GM12878 (cell line): ENCODE measurements around the gene RTN4. TPM values are rescaled to one million over a fixed set of nuclear protein-coding genes. Genes with fewer than 3 reads are reported as not detected.
"Not testable (repeated sequence)": the region's sequence is repeated elsewhere in the genome, so short reads cannot be mapped to it uniquely, and the experiment has no call there.

ENCODE experiments used
- ATAC-seq: fragments of 200-7000 bp; cut with Tn5 transposase; 3 replicates; pipeline ENCODE4 v1.9.1; 2020; ENCODE audit warnings: mild to moderate bottlenecking, moderate library complexity
- BruUV-seq: library from RNA; stranded (reverse); fragments of 400-500 nt; replicated peaks from 2 replicates; lab custom pipeline; 2021; lab: Mats Ljungman, UMichigan
- CTCF ChIA-PET: fragments of 300-600 bp; sonication (Branson Sonifier 250); formaldehyde crosslinking; extraction: SDS; loops from one replicate; lab custom pipeline; 2021; ENCODE audit warnings: inconsistent platforms; lab: Yijun Ruan, JAX
- POLR2A ChIA-PET: fragments of 350-600 bp; formaldehyde crosslinking; extraction: SDS; loops from one replicate; lab custom pipeline; 2021; ENCODE audit warnings: inconsistent platforms; lab: Charles Lee
- RAD21 ChIA-PET: fragments of 300-600 bp; sonication (Branson Sonifier 250); formaldehyde crosslinking; loops from one replicate; lab custom pipeline; 2023; ENCODE audit warnings: antibody characterized with exemption; ENCODE audit not compliant: unreplicated experiment; lab: Charles Lee
- SMC1A ChIA-PET: fragments of 300-600 bp; sonication (Branson Sonifier 250); formaldehyde crosslinking; loops from one replicate; lab custom pipeline; 2023; ENCODE audit not compliant: unreplicated experiment, uncharacterized antibody; lab: Charles Lee
- DNase-seq: peaks from one replicate; pipeline ENCODE4 v3.0.0-alpha.2; 2011; ENCODE audit warnings: low read depth, low spot score
- FAIRE-seq: peaks from 3 replicates; lab custom pipeline; 2011; peaks lifted over from hg19 to GRCh38; lab: Jason Lieb, UNC
- H2AFZ ChIP-seq: 2 replicates; pipeline ENCODE4 v1.6.0; 2011; ENCODE audit warnings: low read depth, low read length, control low read depth; ENCODE audit not compliant: control insufficient read depth
- H3K27ac ChIP-seq: 2 replicates; pipeline ENCODE4 v1.5.1; 2011; ENCODE audit warnings: control low read depth; ENCODE audit not compliant: control insufficient read depth, insufficient read depth
- H3K27me3 ChIP-seq, 2 experiments: replicated peaks in 1 of 2; 2 replicates each; pipeline versions ENCODE4 v1.6.0 to v1.6.1; 2011; ENCODE audit warnings: low read length in 1 of 2; ENCODE audit not compliant: control insufficient read depth in 2 of 2, insufficient read depth in 2 of 2
- H3K36me3 ChIP-seq, 2 experiments: 2 replicates each; pipeline ENCODE4 v1.5.1; 2011; ENCODE audit warnings: low read length in 1 of 2; ENCODE audit not compliant: control insufficient read depth in 2 of 2, insufficient read depth in 2 of 2
- H3K4me1 ChIP-seq: 2 replicates; pipeline ENCODE4 v1.6.1; 2011; ENCODE audit warnings: mild to moderate bottlenecking, low read length, moderate library complexity, mixed read lengths; ENCODE audit not compliant: control insufficient read depth, insufficient read depth
- H3K4me2 ChIP-seq: 2 replicates; pipeline ENCODE4 v1.6.0; 2011; ENCODE audit warnings: control low read depth; ENCODE audit not compliant: control insufficient read depth, insufficient read depth
- H3K4me3 ChIP-seq: fragments of 200-600 bp; sonication (generic); 2 replicates; pipeline ENCODE4 v1.5.1; 2016
- H3K79me2 ChIP-seq: 2 replicates; pipeline ENCODE4 v1.6.0; 2011; ENCODE audit warnings: low read length; ENCODE audit not compliant: control insufficient read depth, insufficient read depth
- H3K9ac ChIP-seq: 2 replicates; pipeline ENCODE4 v1.8.0; 2011; ENCODE audit warnings: low read length, control low read depth, mixed read lengths; ENCODE audit not compliant: control insufficient read depth, insufficient read depth
- H3K9me3 ChIP-seq: replicated peaks from 3 replicates; pipeline ENCODE4 v1.5.1; 2011; ENCODE audit warnings: mild to moderate bottlenecking, low read length; ENCODE audit not compliant: control insufficient read depth, insufficient read depth
- H4K20me1 ChIP-seq: 2 replicates; pipeline ENCODE4 v1.6.0; 2011; ENCODE audit not compliant: control insufficient read depth, insufficient read depth
- JUND ChIP-seq: IDR thresholded peaks from 2 replicates; pipeline ENCODE4 v1.6.1; 2012; ENCODE audit warnings: low read depth, mild to moderate bottlenecking, low read length, improper control_type of control experiment, moderate library complexity
- NRF1 ChIP-seq: conservative IDR thresholded peaks from 2 replicates; pipeline ENCODE4 v1.6.1; 2011; ENCODE audit warnings: mild to moderate bottlenecking, low read depth, low read length, improper control_type of control experiment
- WGBS: methylation state at CpG from one replicate; pipeline ENCODE4 v1.1.6; 2016; ENCODE audit warnings: low lambda C conversion rate; ENCODE audit not compliant: insufficient replicate concordance, insufficient coverage; ENCODE audit errors: missing lambda C conversion rate; 5-methylcytosine and 5-hydroxymethylcytosine counted together
- in situ Hi-C: fragments of 300-500 bp; cut with MboI; formaldehyde crosslinking; loops from 9 replicates; pipeline ENCODE4 v1.14.3; 2018; ENCODE audit warnings: mixed read lengths
- intact Hi-C: fragments of 100-400 bp; cut with micrococcal nuclease; formaldehyde crosslinking; loops from one replicate; pipeline ENCODE4 v1.14.2; 2022; ENCODE audit not compliant: unreplicated experiment
- polyA plus RNA-seq, 11 experiments: library from polyadenylated mRNA; depleted of rRNA in 4 of 11; unstranded in 6 of 11; stranded (reverse) in 5 of 11; fragments of >200 nt; fragmentation: Nextera tagmentation in 4 of 11; fragmentation: Illumina TruSeq in 1 of 11; extraction: Ambion mirVana in 4 of 11; extraction: Trizol in 1 of 11; gene quantifications; 1 replicate in 1 of 11; 2 replicates in 10 of 11; pipeline versions ENCODE4 v1.2.1 to v1.2.3, GENCODE V29; 2011 to 2016; ENCODE audit warnings: inconsistent platforms in 2 of 11, missing spikeins in 2 of 11, low read depth in 1 of 11
- total RNA-seq, 4 experiments: library from RNA; depleted of rRNA in 3 of 4; stranded (reverse); fragments of >200 nt in 3 of 4; fragmentation: Illumina TruSeq in 1 of 4; extraction: Trizol in 1 of 4; gene quantifications; 2 replicates each; pipeline versions ENCODE4 v1.2.1 to v1.2.3, GENCODE V29; 2013 to 2021
- TF ChIP-seq, protein P1 (sequence below): IDR thresholded peaks from 2 replicates; pipeline ENCODE4 v1.6.1; 2012; ENCODE audit warnings: low read depth, low read length, improper control_type of control experiment

RTN4 gene
- total and polyA plus RNA-seq, 10 of the 15 experiments (the other 5 are each of a cell fraction or from before 2014, with no cell fraction given): 56.0 to 133 (median 83.3) TPM

DNA sequence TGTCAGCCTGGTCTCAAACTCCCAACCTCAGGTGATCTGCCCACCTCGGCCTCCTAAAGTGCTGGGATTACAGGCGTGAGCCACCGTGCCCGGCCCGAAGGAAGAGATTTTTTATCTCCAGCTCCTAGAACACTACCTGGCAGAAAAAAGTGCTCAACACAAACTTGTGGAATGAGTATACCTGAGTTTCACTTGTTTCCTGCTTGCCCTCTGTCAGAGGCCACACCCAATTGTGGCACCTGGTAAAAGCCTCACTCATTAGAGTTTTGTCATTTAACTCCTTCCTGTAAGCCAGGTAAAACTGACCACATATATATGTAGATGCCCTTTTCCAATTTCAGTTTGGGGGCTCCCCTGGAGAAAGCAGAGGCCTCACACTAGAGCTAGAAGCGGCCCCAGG, 42.2 kb upstream of the RTN4 start (continued):
- TF ChIP-seq, protein P1, sequence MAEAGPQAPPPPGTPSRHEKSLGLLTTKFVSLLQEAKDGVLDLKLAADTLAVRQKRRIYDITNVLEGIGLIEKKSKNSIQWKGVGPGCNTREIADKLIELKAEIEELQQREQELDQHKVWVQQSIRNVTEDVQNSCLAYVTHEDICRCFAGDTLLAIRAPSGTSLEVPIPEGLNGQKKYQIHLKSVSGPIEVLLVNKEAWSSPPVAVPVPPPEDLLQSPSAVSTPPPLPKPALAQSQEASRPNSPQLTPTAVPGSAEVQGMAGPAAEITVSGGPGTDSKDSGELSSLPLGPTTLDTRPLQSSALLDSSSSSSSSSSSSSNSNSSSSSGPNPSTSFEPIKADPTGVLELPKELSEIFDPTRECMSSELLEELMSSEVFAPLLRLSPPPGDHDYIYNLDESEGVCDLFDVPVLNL: no peak
- TF ChIP-seq JUND: no peak

DNA sequence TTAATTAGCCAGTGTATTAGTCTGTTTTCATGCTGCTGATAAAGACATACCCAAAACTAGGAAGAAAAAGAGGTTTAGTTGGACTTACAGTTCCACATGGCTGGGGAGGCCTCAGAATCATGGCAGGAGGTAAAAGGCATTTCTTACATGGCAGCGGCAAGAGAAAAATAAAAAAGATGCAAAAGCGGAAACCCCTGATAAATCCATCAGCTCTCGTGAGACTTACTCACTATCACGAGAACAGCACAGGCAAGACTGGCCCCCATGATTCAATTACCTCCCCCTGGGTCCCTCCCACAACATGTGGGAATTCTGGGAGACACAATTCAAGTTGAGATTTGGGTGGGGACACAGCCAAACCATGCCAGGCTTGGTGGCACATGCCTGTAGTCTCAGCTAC, 41.4 kb upstream of the RTN4 start:
- RAD21 ChIA-PET, H3K79me2 ChIP-seq, H3K4me2 ChIP-seq, H3K27ac ChIP-seq, H3K4me1 ChIP-seq, H2AFZ ChIP-seq, DNase-seq, H4K20me1 ChIP-seq, intact Hi-C loops, ATAC-seq, H3K27me3 ChIP-seq, CTCF ChIA-PET, H3K4me3 ChIP-seq, in situ Hi-C loops, H3K9ac ChIP-seq, BruUV-seq, H3K36me3 ChIP-seq, H3K9me3 ChIP-seq, FAIRE-seq: not testable (repeated sequence)
- ChIA-PET POLR2A (interaction anchor here (0.6 kb wide), 1 partner anchor 17 kb away, joined by 3 read pairs; no protein-coding TSS in a partner anchor), SMC1A (interaction anchor here (0.9 to 1.8 kb wide), 3 partner anchors 17 to 109 kb away, joined by 3 to 4 read pairs (median 3); no protein-coding TSS in a partner anchor)
- 80% methylated on average over 4 of the region's 4 CpGs for WGBS

- SMC1A ChIA-PET: interaction anchor here (0.5 kb wide), 1 partner anchor 114 kb away, joined by 4 read pairs; no protein-coding TSS in a partner anchor
- POLR2A ChIA-PET: no interaction called here
- RAD21 ChIA-PET: no interaction called here
- H3K36me3 ChIP-seq: no peaks in the 10 kb centered on the region
- H3K27me3 ChIP-seq: no peaks in the 10 kb centered on the region
- H3K4me3 ChIP-seq: no peak overlapping the region
- no peak for ATAC-seq
- no peak overlapping the region for H3K9ac ChIP-seq
- no peak overlapping the region for H2AFZ ChIP-seq
- no TSS peak for BruUV-seq
- H3K79me2 ChIP-seq: no peaks in the 10 kb centered on the region
- intact Hi-C loops (no loop called here), in situ Hi-C loops (no loop called here)
- H3K9me3 ChIP-seq: no peaks in the 10 kb centered on the region
- TF ChIP-seq NRF1: no peak
- WGBS: 33% methylated on average over 2 of the region's 2 CpGs
- no peak for DNase-seq
- no peak overlapping the region for H3K27ac ChIP-seq
- no peak for FAIRE-seq
- CTCF ChIA-PET: no interaction called here
- no peak overlapping the region for H3K4me2 ChIP-seq
- no peaks in the 10 kb centered on the region for H4K20me1 ChIP-seq
- no peaks in the 10 kb centered on the region for H3K4me1 ChIP-seq
Measured at GRCh38 chr2:55090702-55091101, 40.5 kb upstream of the RTN4 start.
